ENCODE results near the gene SLC41A2. TPM values are rescaled to one million over a fixed set of nuclear protein-coding genes. Genes with fewer than 3 reads are reported as not detected.

The SLC41A2 gene
- total RNA-seq, 1 experiment from 2014 or later = 3.8 TPM

DNA sequence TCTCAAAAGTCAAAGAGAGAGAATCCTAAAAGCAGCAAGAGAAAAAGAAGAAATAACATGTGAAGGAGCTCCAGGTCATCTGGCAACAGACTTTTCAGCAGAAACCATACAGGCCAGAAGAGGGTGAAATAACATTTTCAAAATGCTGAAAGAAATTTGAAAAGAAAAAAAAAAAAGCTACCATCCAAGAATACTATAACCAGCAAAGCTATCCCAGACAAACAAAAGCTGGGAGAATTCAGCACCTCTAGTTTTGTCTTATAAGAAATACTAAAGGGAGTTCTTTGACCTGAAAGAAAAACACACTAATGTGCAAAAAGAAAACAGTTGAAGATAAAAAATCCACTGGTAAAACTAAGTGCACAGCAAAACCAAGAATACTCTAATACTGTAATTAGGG is 36.8 kb downstream of the SLC41A2 start:
- Mint-ChIP-seq H3K36me3 (peaks cover 11% of the 10 kb centered on the region), H3K27ac (no peak overlapping the region), H3K9me3 (peaks cover 37% of the 10 kb centered on the region), H3K4me3 (no peak overlapping the region), H3K4me1 (no peaks in the 10 kb centered on the region), H3K27me3 (ENCODE audit: low read depth) (no peaks in the 10 kb centered on the region)
- ATAC-seq = no peak
- DNase-seq (ENCODE audit: low spot score) = no peak
- POLR2A ChIA-PET = no interaction called here
- CTCF ChIA-PET = no interaction called here
- TF ChIP-seq NR3C1 (CRISPR knock-in tag; conservative IDR thresholded peaks at IDR 0.05; ENCODE audit: low read depth) = no peak
- TF ChIP-seq STAT6 (CRISPR knock-in tag; conservative IDR thresholded peaks at IDR 0.05; ENCODE audit: low read depth) = no peak
- no peak for TF ChIP-seq NFE2L1 (CRISPR knock-in tag; IDR thresholded peaks at IDR 0.05)
- TF ChIP-seq FOXP4 (CRISPR knock-in tag; IDR thresholded peaks at IDR 0.05) = no peak
- TF ChIP-seq, protein P1, sequence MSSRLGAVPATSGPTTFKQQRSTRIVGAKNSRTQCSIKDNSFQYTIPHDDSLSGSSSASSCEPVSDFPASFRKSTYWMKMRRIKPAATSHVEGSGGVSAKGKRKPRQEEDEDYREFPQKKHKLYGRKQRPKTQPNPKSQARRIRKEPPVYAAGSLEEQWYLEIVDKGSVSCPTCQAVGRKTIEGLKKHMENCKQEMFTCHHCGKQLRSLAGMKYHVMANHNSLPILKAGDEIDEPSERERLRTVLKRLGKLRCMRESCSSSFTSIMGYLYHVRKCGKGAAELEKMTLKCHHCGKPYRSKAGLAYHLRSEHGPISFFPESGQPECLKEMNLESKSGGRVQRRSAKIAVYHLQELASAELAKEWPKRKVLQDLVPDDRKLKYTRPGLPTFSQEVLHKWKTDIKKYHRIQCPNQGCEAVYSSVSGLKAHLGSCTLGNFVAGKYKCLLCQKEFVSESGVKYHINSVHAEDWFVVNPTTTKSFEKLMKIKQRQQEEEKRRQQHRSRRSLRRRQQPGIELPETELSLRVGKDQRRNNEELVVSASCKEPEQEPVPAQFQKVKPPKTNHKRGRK (CRISPR knock-in tag; IDR thresholded peaks at IDR 0.05; ENCODE audit: borderline replicate concordance) = no peak
- TF ChIP-seq, protein P2, sequence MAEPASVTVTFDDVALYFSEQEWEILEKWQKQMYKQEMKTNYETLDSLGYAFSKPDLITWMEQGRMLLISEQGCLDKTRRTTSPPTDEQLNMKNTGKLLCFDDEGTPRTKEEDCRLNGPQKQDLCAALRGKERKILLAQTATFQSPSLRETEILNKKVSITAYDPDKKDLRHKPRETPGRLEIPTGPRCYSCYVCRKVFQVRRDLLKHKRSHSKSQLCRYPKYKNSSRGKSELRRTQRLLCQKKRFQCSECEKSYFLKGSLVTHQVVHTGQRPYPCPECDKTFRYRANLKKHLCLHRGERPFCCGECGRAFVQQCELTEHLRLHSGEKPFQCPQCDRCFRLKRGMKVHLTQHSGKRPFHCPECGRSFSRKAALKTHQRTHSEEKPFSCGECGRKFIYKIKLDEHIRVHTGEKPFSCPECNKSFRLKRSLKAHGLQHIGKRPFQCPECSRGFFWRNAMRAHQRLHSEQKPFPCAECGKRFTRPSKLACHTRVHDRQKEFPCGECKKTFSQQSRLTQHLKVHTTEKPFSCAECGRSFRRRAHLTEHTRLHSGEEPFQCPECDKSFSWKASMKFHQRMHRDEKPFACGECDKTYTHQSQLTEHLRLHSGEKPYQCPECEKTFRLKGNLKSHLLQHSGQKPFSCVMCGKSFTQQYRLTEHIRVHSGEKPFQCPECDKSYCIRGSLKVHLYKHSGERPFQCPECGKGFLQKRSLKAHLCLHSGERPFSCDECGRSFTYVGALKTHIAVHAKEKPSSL (CRISPR knock-in tag; conservative IDR thresholded peaks at IDR 0.05) = no peak
- TF ChIP-seq EMX1 (CRISPR knock-in tag; IDR thresholded peaks at IDR 0.05) = no peak
- TF ChIP-seq TEAD1 (CRISPR knock-in tag; IDR thresholded peaks at IDR 0.05) = no peak
- no peak for TF ChIP-seq SMAD3 (CRISPR knock-in tag; IDR thresholded peaks at IDR 0.05; ENCODE audit: borderline replicate concordance)
- no peak for TF ChIP-seq TP53 (CRISPR knock-in tag; IDR thresholded peaks at IDR 0.05)
- no peak for TF ChIP-seq CREB1 (CRISPR knock-in tag; IDR thresholded peaks at IDR 0.05)

DNA sequence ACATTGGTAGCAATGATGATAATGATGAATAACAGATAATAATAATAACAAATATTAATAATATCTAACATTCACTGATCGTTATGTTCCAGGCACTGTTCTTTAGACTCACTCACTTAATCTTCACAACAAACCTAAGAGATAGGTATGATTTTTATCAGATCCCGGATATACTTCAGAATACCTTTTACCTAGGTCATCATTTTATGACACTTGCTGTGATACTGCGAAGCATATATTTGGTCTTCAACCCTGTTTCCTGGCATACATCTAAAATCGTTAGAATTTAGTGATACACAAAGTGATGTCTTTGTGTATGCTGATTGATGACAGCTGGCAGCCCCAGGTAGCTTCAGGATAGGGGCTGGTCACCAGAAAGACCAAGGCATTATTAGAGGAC is 46.1 kb downstream of the SLC41A2 start:
- H3K4me3 Mint-ChIP-seq = no peak overlapping the region
- no peaks in the 10 kb centered on the region for H3K27me3 Mint-ChIP-seq (ENCODE audit: low read depth)
- H3K4me1 Mint-ChIP-seq = peaks cover 6% of the 10 kb centered on the region
- TF ChIP-seq GTF2I (CRISPR knock-in tag; conservative IDR thresholded peaks at IDR 0.05) = no peak
- TF ChIP-seq ZNF263 (CRISPR knock-in tag; IDR thresholded peaks at IDR 0.05; ENCODE audit: low read depth) = no peak
- no peak for TF ChIP-seq CBFB (CRISPR knock-in tag; IDR thresholded peaks at IDR 0.05; ENCODE audit: low read depth)
- POLR2A ChIA-PET = no interaction called here
- no peak overlapping the region for H3K27ac Mint-ChIP-seq
- ATAC-seq = no peak
- DNase-seq (ENCODE audit: low spot score) = no peak
- CTCF ChIA-PET = no interaction called here
- H3K9me3 Mint-ChIP-seq = no peaks in the 10 kb centered on the region
- no peaks in the 10 kb centered on the region for H3K36me3 Mint-ChIP-seq

- ChIA-PET CTCF (no interaction called here), POLR2A (no interaction called here)
- Mint-ChIP-seq H3K36me3 (no peaks in the 10 kb centered on the region), H3K27ac (no peak overlapping the region), H3K4me3 (no peak overlapping the region), H3K4me1 (peaks cover 6% of the 10 kb centered on the region), H3K9me3 (no peaks in the 10 kb centered on the region), H3K27me3 (ENCODE audit: low read depth) (no peaks in the 10 kb centered on the region)
- ATAC-seq (no peak), DNase-seq (ENCODE audit: low spot score) (no peak)
- TF ChIP-seq CDX4 (CRISPR knock-in tag; IDR thresholded peaks at IDR 0.05; ENCODE audit: borderline replicate concordance) (no peak), CREB1 (CRISPR knock-in tag; IDR thresholded peaks at IDR 0.05) (no peak), TEAD4 (CRISPR knock-in tag; IDR thresholded peaks at IDR 0.05) (no peak), MAX (CRISPR knock-in tag; IDR thresholded peaks at IDR 0.05) (no peak), FOXJ3 (CRISPR knock-in tag; IDR thresholded peaks at IDR 0.05; ENCODE audit: borderline replicate concordance) (no peak), FOXK1 (CRISPR knock-in tag; IDR thresholded peaks at IDR 0.05) (no peak)
- TF ChIP-seq, protein P3, sequence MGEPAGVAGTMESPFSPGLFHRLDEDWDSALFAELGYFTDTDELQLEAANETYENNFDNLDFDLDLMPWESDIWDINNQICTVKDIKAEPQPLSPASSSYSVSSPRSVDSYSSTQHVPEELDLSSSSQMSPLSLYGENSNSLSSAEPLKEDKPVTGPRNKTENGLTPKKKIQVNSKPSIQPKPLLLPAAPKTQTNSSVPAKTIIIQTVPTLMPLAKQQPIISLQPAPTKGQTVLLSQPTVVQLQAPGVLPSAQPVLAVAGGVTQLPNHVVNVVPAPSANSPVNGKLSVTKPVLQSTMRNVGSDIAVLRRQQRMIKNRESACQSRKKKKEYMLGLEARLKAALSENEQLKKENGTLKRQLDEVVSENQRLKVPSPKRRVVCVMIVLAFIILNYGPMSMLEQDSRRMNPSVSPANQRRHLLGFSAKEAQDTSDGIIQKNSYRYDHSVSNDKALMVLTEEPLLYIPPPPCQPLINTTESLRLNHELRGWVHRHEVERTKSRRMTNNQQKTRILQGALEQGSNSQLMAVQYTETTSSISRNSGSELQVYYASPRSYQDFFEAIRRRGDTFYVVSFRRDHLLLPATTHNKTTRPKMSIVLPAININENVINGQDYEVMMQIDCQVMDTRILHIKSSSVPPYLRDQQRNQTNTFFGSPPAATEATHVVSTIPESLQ (CRISPR knock-in tag; IDR thresholded peaks at IDR 0.05) = no peak
These were observed 47.8 kb downstream of the SLC41A2 start for GRCh38 chr12:104910196-104910840.
